ENCODE measurements around the gene IKZF2. TPM values are rescaled to one million over a fixed set of nuclear protein-coding genes. Genes with fewer than 3 reads are reported as not detected.

The IKZF2 gene
- total and polyA plus RNA-seq, 10 of the 15 experiments (the other 5 are each of a cell fraction or from before 2014, with no cell fraction given) = 15.2 to 266 (median 87.2) TPM

DNA sequence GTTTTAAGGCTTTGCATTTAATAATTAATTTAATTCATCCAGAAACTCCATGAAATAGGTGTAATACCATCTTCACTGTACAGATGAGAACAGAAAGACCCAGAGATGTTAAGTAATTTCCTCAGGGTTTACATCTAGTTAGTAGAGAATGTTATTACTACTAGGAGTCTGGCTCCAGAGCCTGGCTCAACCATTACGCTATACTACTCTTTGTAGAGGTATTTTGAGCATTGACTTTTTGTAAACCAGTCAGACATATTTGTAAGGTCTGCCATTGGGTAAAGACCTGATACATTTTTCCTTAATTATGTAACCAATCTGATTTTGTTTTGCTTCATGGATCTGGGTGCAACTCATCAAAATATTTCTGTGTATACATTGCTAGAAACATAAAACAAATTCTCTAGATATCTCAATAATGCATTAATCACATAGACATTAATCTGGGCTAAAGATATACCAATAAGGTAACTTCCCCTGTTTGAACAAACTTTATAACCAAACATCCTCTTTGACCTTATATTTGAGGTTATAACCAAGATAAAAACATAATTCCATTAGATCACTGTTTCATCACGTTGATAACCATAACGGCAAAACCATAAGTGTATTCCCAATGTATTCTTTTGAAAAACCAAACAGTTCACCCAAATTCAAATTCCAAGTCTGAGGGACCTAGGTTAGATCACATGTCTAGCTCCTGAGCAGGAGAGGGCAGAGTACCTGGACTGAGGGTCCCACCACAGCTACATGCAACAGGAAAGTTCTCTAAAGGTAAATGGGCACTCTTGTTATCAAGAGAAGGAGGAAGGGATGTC, 135.0 kb downstream of the IKZF2 start (continued):
- TF ChIP-seq, protein P1, sequence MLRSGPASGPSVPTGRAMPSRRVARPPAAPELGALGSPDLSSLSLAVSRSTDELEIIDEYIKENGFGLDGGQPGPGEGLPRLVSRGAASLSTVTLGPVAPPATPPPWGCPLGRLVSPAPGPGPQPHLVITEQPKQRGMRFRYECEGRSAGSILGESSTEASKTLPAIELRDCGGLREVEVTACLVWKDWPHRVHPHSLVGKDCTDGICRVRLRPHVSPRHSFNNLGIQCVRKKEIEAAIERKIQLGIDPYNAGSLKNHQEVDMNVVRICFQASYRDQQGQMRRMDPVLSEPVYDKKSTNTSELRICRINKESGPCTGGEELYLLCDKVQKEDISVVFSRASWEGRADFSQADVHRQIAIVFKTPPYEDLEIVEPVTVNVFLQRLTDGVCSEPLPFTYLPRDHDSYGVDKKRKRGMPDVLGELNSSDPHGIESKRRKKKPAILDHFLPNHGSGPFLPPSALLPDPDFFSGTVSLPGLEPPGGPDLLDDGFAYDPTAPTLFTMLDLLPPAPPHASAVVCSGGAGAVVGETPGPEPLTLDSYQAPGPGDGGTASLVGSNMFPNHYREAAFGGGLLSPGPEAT (IDR thresholded peaks at IDR 0.05; ENCODE audit: low read depth) = no peak
- TF ChIP-seq ETV6 (conservative IDR thresholded peaks at IDR 0.05 in 1 of 2, IDR thresholded peaks at IDR 0.05 in 1 of 2; ENCODE audit: borderline replicate concordance in 1 of 2, low read depth in 1 of 2) (no peak), ATF7 (IDR thresholded peaks at IDR 0.05; ENCODE audit: low read depth) (no peak), HCFC1 (IDR thresholded peaks at IDR 0.05; ENCODE audit: low read length) (no peak), CHD1 (IDR thresholded peaks at IDR 0.05; ENCODE audit: low read depth, low read length) (peak; percentile 27; the same call in 1 of the 2 replicates), HDAC6 (IDR thresholded peaks at IDR 0.05; ENCODE audit: unreplicated experiment) (no peak), MTA2 (IDR thresholded peaks at IDR 0.05; ENCODE audit: low read depth) (no peak), MYB (IDR thresholded peaks at IDR 0.05; ENCODE audit: borderline replicate concordance, low read depth, low read length) (no peak), RUNX3 (IDR thresholded peaks at IDR 0.05; ENCODE audit: low read length) (no peak), NFIC (IDR thresholded peaks at IDR 0.05; ENCODE audit: low read depth, low read length) (0 out of 2 replicates have a peak, but pooled peaks have one; percentile 51), YY1 (IDR thresholded peaks at IDR 0.05; ENCODE audit: low read depth, low read length) (0 out of 2 replicates have a peak, but pooled peaks have one; percentile 15), GABPA (IDR thresholded peaks at IDR 0.05; ENCODE audit: low read depth) (no peak), POLR2AphosphoS5 (IDR thresholded peaks at IDR 0.05; ENCODE audit: low read length) (peak; percentile 60), IKZF2 (IDR thresholded peaks at IDR 0.05) (no peak), YBX1 (IDR thresholded peaks at IDR 0.05) (no peak)
- TF ChIP-seq, protein P2, sequence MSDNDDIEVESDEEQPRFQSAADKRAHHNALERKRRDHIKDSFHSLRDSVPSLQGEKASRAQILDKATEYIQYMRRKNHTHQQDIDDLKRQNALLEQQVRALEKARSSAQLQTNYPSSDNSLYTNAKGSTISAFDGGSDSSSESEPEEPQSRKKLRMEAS (IDR thresholded peaks at IDR 0.05; ENCODE audit: low read depth, low read length) = no peak
- TF ChIP-seq, protein P3, sequence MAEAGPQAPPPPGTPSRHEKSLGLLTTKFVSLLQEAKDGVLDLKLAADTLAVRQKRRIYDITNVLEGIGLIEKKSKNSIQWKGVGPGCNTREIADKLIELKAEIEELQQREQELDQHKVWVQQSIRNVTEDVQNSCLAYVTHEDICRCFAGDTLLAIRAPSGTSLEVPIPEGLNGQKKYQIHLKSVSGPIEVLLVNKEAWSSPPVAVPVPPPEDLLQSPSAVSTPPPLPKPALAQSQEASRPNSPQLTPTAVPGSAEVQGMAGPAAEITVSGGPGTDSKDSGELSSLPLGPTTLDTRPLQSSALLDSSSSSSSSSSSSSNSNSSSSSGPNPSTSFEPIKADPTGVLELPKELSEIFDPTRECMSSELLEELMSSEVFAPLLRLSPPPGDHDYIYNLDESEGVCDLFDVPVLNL (IDR thresholded peaks at IDR 0.05; ENCODE audit: low read depth, low read length) = no peak
- TF ChIP-seq, protein P4, sequence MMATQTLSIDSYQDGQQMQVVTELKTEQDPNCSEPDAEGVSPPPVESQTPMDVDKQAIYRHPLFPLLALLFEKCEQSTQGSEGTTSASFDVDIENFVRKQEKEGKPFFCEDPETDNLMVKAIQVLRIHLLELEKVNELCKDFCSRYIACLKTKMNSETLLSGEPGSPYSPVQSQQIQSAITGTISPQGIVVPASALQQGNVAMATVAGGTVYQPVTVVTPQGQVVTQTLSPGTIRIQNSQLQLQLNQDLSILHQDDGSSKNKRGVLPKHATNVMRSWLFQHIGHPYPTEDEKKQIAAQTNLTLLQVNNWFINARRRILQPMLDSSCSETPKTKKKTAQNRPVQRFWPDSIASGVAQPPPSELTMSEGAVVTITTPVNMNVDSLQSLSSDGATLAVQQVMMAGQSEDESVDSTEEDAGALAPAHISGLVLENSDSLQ (IDR thresholded peaks at IDR 0.05) = no peak
- TF ChIP-seq, protein P5, sequence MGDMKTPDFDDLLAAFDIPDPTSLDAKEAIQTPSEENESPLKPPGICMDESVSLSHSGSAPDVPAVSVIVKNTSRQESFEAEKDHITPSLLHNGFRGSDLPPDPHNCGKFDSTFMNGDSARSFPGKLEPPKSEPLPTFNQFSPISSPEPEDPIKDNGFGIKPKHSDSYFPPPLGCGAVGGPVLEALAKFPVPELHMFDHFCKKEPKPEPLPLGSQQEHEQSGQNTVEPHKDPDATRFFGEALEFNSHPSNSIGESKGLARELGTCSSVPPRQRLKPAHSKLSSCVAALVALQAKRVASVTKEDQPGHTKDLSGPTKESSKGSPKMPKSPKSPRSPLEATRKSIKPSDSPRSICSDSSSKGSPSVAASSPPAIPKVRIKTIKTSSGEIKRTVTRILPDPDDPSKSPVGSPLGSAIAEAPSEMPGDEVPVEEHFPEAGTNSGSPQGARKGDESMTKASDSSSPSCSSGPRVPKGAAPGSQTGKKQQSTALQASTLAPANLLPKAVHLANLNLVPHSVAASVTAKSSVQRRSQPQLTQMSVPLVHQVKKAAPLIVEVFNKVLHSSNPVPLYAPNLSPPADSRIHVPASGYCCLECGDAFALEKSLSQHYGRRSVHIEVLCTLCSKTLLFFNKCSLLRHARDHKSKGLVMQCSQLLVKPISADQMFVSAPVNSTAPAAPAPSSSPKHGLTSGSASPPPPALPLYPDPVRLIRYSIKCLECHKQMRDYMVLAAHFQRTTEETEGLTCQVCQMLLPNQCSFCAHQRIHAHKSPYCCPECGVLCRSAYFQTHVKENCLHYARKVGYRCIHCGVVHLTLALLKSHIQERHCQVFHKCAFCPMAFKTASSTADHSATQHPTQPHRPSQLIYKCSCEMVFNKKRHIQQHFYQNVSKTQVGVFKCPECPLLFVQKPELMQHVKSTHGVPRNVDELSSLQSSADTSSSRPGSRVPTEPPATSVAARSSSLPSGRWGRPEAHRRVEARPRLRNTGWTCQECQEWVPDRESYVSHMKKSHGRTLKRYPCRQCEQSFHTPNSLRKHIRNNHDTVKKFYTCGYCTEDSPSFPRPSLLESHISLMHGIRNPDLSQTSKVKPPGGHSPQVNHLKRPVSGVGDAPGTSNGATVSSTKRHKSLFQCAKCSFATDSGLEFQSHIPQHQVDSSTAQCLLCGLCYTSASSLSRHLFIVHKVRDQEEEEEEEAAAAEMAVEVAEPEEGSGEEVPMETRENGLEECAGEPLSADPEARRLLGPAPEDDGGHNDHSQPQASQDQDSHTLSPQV (IDR thresholded peaks at IDR 0.05) = peak; percentile 73; the same call in 1 of the 2 replicates

Data from GM12878 (cell line).